H9 (cell line): Measurements from ENCODE around the gene SEMA7A. TPM values are rescaled to one million over a fixed set of nuclear protein-coding genes. Genes with fewer than 3 reads are reported as not detected.

Experiments used
- DNase-seq: peaks from one replicate; pipeline ENCODE4 v3.0.0-alpha.2; 2017
- H2AFZ ChIP-seq: one replicate; pipeline ENCODE4 v1.6.1; 2013; ENCODE audit warnings: mild to moderate bottlenecking, low read length, control low read depth, moderate library complexity
- H2AK5ac ChIP-seq: 2 replicates; pipeline ENCODE4 v1.6.1; 2013; ENCODE audit warnings: low read length, control low read depth, mixed read lengths; ENCODE audit not compliant: insufficient read length
- H2BK120ac ChIP-seq: one replicate; pipeline ENCODE4 v1.6.1; 2013; ENCODE audit warnings: low read depth, mild to moderate bottlenecking, low read length, control low read depth, inconsistent platforms; ENCODE audit not compliant: poor library complexity, severe bottlenecking
- H2BK12ac ChIP-seq: 2 replicates; pipeline ENCODE4 v1.6.1; 2013; ENCODE audit warnings: low read length, control low read depth, mixed read lengths, low read depth; ENCODE audit not compliant: insufficient read length
- H2BK15ac ChIP-seq: 2 replicates; pipeline ENCODE4 v1.6.1; 2013; ENCODE audit warnings: low read depth, low read length, control low read depth
- H2BK20ac ChIP-seq: one replicate; pipeline ENCODE4 v1.6.1; 2013; ENCODE audit warnings: low read depth, mild to moderate bottlenecking, low read length, control low read depth, inconsistent platforms; ENCODE audit not compliant: poor library complexity, severe bottlenecking
- H2BK5ac ChIP-seq: 2 replicates; pipeline ENCODE4 v1.6.1; 2013; ENCODE audit warnings: low read length, control low read depth, mixed read lengths; ENCODE audit not compliant: insufficient read length
- H3K14ac ChIP-seq: 2 replicates; pipeline ENCODE4 v1.6.1; 2013; ENCODE audit warnings: low read length, control low read depth; ENCODE audit not compliant: insufficient read depth
- H3K18ac ChIP-seq: 2 replicates; pipeline ENCODE4 v1.6.1; 2013; ENCODE audit warnings: low read depth, mild to moderate bottlenecking, mixed read lengths, low read length, control low read depth; ENCODE audit not compliant: insufficient read length
- H3K23ac ChIP-seq: 2 replicates; pipeline ENCODE4 v1.6.1; 2013; ENCODE audit warnings: low read length, control low read depth, mixed read lengths, low read depth; ENCODE audit not compliant: insufficient read length
- H3K23me2 ChIP-seq: 2 replicates; pipeline ENCODE4 v1.6.1; 2013; ENCODE audit warnings: low read depth, mild to moderate bottlenecking, mixed read lengths, low read length, control low read depth; ENCODE audit not compliant: insufficient read length, poor library complexity, severe bottlenecking
- H3K27ac ChIP-seq: 2 replicates; pipeline ENCODE4 v1.5.1; 2013; ENCODE audit warnings: low read length, control low read depth, mixed read lengths, low read depth; ENCODE audit not compliant: insufficient read length
- H3K27me3 ChIP-seq: 2 replicates; pipeline ENCODE4 v1.6.1; 2013; ENCODE audit warnings: low read length, control low read depth, inconsistent platforms; ENCODE audit not compliant: insufficient read depth
- H3K4ac ChIP-seq: 2 replicates; pipeline ENCODE4 v1.6.1; 2013; ENCODE audit warnings: low read depth, mild to moderate bottlenecking, control low read depth, inconsistent platforms, low read length, moderate library complexity
- H3K4me1 ChIP-seq: 2 replicates; pipeline ENCODE4 v1.6.1; 2013; ENCODE audit warnings: low read length, control low read depth, inconsistent platforms; ENCODE audit not compliant: insufficient read depth
- H3K4me2 ChIP-seq: 2 replicates; pipeline ENCODE4 v1.6.1; 2013; ENCODE audit warnings: low read length, control low read depth, mixed read lengths; ENCODE audit not compliant: insufficient read length, insufficient read depth
- H3K56ac ChIP-seq: 2 replicates; pipeline ENCODE4 v1.6.1; 2013; ENCODE audit warnings: low read depth, mild to moderate bottlenecking, mixed read lengths, low read length, control low read depth; ENCODE audit not compliant: insufficient read length
- H3K79me1 ChIP-seq: 2 replicates; pipeline ENCODE4 v1.6.1; 2013; ENCODE audit warnings: low read depth, mild to moderate bottlenecking, moderate library complexity, low read length, control low read depth, inconsistent platforms; ENCODE audit not compliant: insufficient read depth, poor library complexity, severe bottlenecking
- H3K79me2 ChIP-seq: 2 replicates; pipeline ENCODE4 v1.6.1; 2013; ENCODE audit warnings: low read length, control low read depth, inconsistent platforms; ENCODE audit not compliant: insufficient read depth
- H3K9ac ChIP-seq: 2 replicates; pipeline ENCODE4 v1.6.1; 2013; ENCODE audit warnings: low read length, control low read depth, mixed read lengths; ENCODE audit not compliant: insufficient read length; ENCODE audit errors: extremely low read depth
- H3K9me3 ChIP-seq: one replicate; pipeline ENCODE4 v1.6.1; 2013; ENCODE audit warnings: low read depth, low read length, inconsistent platforms; ENCODE audit not compliant: control insufficient read depth
- H3T11ph ChIP-seq: one replicate; pipeline ENCODE4 v1.6.1; 2013; ENCODE audit warnings: mild to moderate bottlenecking, low read length, control low read depth, inconsistent platforms
- H4K20me1 ChIP-seq: one replicate; pipeline ENCODE4 v1.6.1; 2013; ENCODE audit not compliant: control insufficient read depth, insufficient read length, insufficient read depth
- H4K5ac ChIP-seq: 2 replicates; pipeline ENCODE4 v1.6.1; 2013; ENCODE audit warnings: low read depth, mild to moderate bottlenecking, mixed read lengths, low read length, control low read depth; ENCODE audit not compliant: insufficient read length
- H4K8ac ChIP-seq: replicated peaks from 2 replicates; pipeline ENCODE4 v1.6.1; 2013; ENCODE audit warnings: low read length, control low read depth, mixed read lengths, low read depth; ENCODE audit not compliant: insufficient read length
- H4K91ac ChIP-seq: 2 replicates; pipeline ENCODE4 v1.6.1; 2013; ENCODE audit warnings: low read depth, mild to moderate bottlenecking, moderate library complexity, mixed read lengths, low read length, control low read depth; ENCODE audit not compliant: insufficient read length
- H3K27ac Mint-ChIP-seq, 3 experiments: 2 replicates in 2 of 3; 3 replicates in 1 of 3; pipeline ENCODE4 v1.8.0; 2020 to 2021; ENCODE audit warnings: mixed read lengths in 3 of 3, mild to moderate bottlenecking in 1 of 3, moderate library complexity in 1 of 3
- H3K27me3 Mint-ChIP-seq: 2 replicates; pipeline ENCODE4 v1.8.0; 2021; ENCODE audit warnings: low read depth, mild to moderate bottlenecking, moderate library complexity, mixed read lengths
- H3K36me3 Mint-ChIP-seq, 3 experiments: 2 replicates in 2 of 3; 3 replicates in 1 of 3; pipeline ENCODE4 v1.8.0; 2020 to 2021; ENCODE audit warnings: low read depth in 3 of 3, mixed read lengths in 3 of 3; ENCODE audit not compliant: insufficient read depth in 1 of 3
- H3K4me1 Mint-ChIP-seq, 2 experiments: 2 replicates each; pipeline ENCODE4 v1.8.0; 2020; ENCODE audit warnings: mixed read lengths in 2 of 2
- H3K4me3 Mint-ChIP-seq, 2 experiments: 2 replicates in 1 of 2; 3 replicates in 1 of 2; pipeline ENCODE4 v1.8.0; 2020 to 2021; ENCODE audit warnings: mild to moderate bottlenecking in 2 of 2, mixed read lengths in 2 of 2, moderate library complexity in 1 of 2
- H3K9me3 Mint-ChIP-seq, 2 experiments: 2 replicates in 1 of 2; 3 replicates in 1 of 2; pipeline ENCODE4 v1.8.0; 2020; ENCODE audit warnings: mild to moderate bottlenecking in 2 of 2, mixed read lengths in 2 of 2, moderate library complexity in 1 of 2
- CTCF ChIP-seq: fragments of 200-600 bp; sonication (generic); conservative IDR thresholded peaks from 3 replicates; pipeline ENCODE4 v1.8.0; 2021; ENCODE audit warnings: antibody characterized with exemption, mild to moderate bottlenecking
- WGBS: extraction: QIAGEN DNeasy Blood & Tissue Kit; methylation state at CpG from one replicate; pipeline ENCODE4 v1.1.7; 2013; ENCODE audit warnings: missing lambda C conversion rate, low lambda C conversion rate, mixed read lengths; ENCODE audit not compliant: insufficient read length; ENCODE audit errors: extremely low coverage; 5-methylcytosine and 5-hydroxymethylcytosine counted together
- total RNA-seq: library from RNA; stranded (reverse); gene quantifications from 2 replicates; pipeline ENCODE4 v1.2.1, GENCODE V29; 2021

Gene SEMA7A
- total RNA-seq, 1 experiment from 2014 or later = 5.7 TPM

DNA sequence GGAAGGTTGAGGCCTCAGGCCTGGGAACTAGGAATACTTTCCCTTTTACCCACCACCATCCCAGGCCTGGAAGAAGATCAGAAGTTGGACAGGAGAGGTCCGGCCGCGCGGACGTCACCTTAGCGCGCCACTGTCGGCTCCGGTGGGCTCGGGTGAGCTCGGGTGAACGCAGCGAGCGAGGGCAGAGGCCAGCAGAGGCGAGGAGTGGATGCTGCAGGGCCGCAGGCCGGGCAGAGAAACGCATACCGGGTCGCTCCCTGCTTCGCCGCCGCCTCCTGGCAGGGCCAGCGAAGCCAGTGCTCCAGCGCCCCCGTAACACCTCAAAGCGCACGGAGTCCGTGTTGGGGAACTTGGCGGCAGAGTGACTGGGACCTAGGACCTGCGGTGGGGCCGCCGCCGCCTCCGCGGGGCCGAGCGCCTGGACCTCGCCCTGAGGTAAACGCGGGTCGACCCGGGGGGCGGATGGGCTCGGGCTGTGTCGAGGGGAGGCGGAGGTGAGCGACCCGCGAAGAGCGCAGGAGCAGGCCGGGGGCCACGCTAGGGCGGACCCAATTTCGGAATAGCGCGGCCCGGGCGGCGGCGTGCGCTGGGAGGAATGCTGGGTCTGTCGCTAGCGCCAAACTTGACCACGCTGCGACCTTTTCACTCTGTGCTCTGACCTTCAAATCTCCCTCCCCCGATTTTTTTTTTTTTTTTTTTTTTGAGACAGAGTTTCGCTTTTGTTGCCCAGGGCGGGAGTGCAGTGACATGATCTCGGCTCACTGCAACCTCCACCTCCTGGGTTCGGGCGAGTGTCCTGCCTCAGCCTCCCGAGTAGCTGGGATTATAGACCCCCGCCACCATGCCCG, 67.9 kb downstream of the SEMA7A start:
- H2AK5ac ChIP-seq = no peak overlapping the region
- H3K56ac ChIP-seq = no peak overlapping the region
- H3K27me3 Mint-ChIP-seq = peaks cover 48% of the 10 kb centered on the region
- H4K20me1 ChIP-seq = no peaks in the 10 kb centered on the region
- H4K8ac ChIP-seq = no peak overlapping the region
- peak; percentile 66 for DNase-seq
- 0 out of 3 replicates have a peak, but pooled peaks have one; percentile 16 for TF ChIP-seq CTCF
- H4K5ac ChIP-seq = peak overlapping the region; percentile 14
- no CpG with 5 or more reads among the region's 75 CpGs for WGBS
- peaks cover 13 to 19% of the 10 kb centered on the region in 2 experiments for H3K4me1 Mint-ChIP-seq
- peaks cover 2% of the 10 kb centered on the region; the same call in 1 of the 2 replicates for H3K4me1 ChIP-seq
- peak overlapping the region; percentile 52 for H3K9ac ChIP-seq
- no peak overlapping the region for H3K23ac ChIP-seq
- 0 out of 7 replicates have a peak, but pooled peaks cover 0 to 2% (median 0%) of the 10 kb centered on the region in 3 experiments for H3K36me3 Mint-ChIP-seq
- no peak overlapping the region for H2BK5ac ChIP-seq
- no peak overlapping the region for H2AFZ ChIP-seq
- no peaks in the 10 kb centered on the region for H3K79me2 ChIP-seq
- no peak overlapping the region for H2BK20ac ChIP-seq
- H3K4me2 ChIP-seq = peak overlapping the region; percentile 22
- H3K9me3 ChIP-seq = no peaks in the 10 kb centered on the region
- no peak overlapping the region for H2BK120ac ChIP-seq
- H2BK12ac ChIP-seq = no peak overlapping the region
- H3K27ac ChIP-seq = no peak overlapping the region
- peak overlapping the region in 1 of 3 experiments; percentile 63; a peak in 1 of 7 replicates for H3K27ac Mint-ChIP-seq
- H4K91ac ChIP-seq = no peak overlapping the region
- no peaks in the 10 kb centered on the region for H3K9me3 Mint-ChIP-seq
- H2BK15ac ChIP-seq = no peak overlapping the region
- H3K27me3 ChIP-seq = no peaks in the 10 kb centered on the region
- H3K23me2 ChIP-seq = peaks cover 18% of the 10 kb centered on the region
- peak overlapping the region; percentile 67 to 81 for H3K4me3 Mint-ChIP-seq
- H3K79me1 ChIP-seq = no peaks in the 10 kb centered on the region
- no peak overlapping the region for H3K4ac ChIP-seq
- H3T11ph ChIP-seq = no peak overlapping the region
- peak overlapping the region; percentile 92 for H3K14ac ChIP-seq
- peak overlapping the region; percentile 83 for H3K18ac ChIP-seq
